GM19455 (cell line): ENCODE data around the gene LRP10.
A peak's percentile ranks its signal among the peaks of the same experiment; 100 is the strongest.

Experiments
- ATAC-seq: cut with Tn5 transposase; IDR thresholded peaks from one replicate; pipeline ENCODE4 v1.9.1; 2021; ENCODE audit not compliant: unreplicated experiment

Gene LRP10

GRCh38 chr14:22915886-22916521 is 44.5 kb downstream of the LRP10 start:
- no peak for ATAC-seq

- ATAC-seq = peak; percentile 92
Observed at GRCh38 chr14:22918804-22919600, 47.5 kb downstream of the LRP10 start, which contains the start of gene RBM23. Gene RBM23, minus strand, starts transcription at chr14:22919149.

GRCh38 chr14:22919601-22919921 is 48.0 kb downstream of the LRP10 start:
- no peak for ATAC-seq

- ATAC-seq = no peak
Observed at GRCh38 chr14:22920697-22921096, 49.2 kb downstream of the LRP10 start.

- no peak for ATAC-seq
Observed at GRCh38 chr14:22922294-22922693, 50.8 kb downstream of the LRP10 start.

GRCh38 chr14:22923746-22924145 is 52.2 kb downstream of the LRP10 start:
- no peak for ATAC-seq

GRCh38 chr14:22925513-22925912 is 54.0 kb downstream of the LRP10 start:
- no peak for ATAC-seq

GRCh38 chr14:22926316-22926715 is 54.8 kb downstream of the LRP10 start:
- no peak for ATAC-seq

- ATAC-seq = no peak
Observed at GRCh38 chr14:22928237-22929103, 56.9 kb downstream of the LRP10 start.

GRCh38 chr14:22929104-22929960 is 57.8 kb downstream of the LRP10 start, which contains the start of gene PRMT5:
Gene PRMT5, minus strand, starts transcription at chr14:22929376. Its CDS starts 15 bp downstream, at chr14:22929361.
- peak; percentile 92 for ATAC-seq

- no peak for ATAC-seq
Observed at GRCh38 chr14:22929961-22930364, 58.4 kb downstream of the LRP10 start.
